ENCODE measurements around the gene PCSK4.
"Not testable (repeated sequence)": the region's sequence is repeated elsewhere in the genome, so short reads cannot be mapped to it uniquely, and the experiment has no call there.

DNA sequence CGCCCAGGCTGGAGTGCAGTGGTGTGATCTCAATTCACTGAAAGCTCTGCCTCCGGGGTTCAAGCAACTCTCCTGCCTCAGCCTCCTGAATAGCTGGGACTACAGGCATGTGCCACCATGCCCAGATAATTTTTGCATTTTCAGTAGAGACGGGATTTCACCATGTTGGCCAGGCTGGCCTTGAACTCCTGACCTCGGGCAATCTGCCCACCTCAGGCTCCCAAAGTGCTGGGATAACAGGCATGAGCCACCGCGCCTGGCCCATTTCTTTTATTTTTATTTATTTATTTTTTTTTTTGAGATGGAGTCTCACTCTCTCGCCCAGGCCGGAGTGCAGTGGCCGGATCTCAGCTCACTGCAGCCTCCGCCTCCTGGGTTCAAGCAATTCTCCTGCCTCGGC, 49.6 kb upstream of the PCSK4 start:
- TF ChIP-seq, protein P1, sequence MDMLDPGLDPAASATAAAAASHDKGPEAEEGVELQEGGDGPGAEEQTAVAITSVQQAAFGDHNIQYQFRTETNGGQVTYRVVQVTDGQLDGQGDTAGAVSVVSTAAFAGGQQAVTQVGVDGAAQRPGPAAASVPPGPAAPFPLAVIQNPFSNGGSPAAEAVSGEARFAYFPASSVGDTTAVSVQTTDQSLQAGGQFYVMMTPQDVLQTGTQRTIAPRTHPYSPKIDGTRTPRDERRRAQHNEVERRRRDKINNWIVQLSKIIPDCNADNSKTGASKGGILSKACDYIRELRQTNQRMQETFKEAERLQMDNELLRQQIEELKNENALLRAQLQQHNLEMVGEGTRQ (IDR thresholded peaks at IDR 0.05; ENCODE audit: low read depth, low read length), result not testable (repeated sequence)
- TF ChIP-seq, protein P1 (CRISPR knock-in tag; IDR thresholded peaks at IDR 0.05; ENCODE audit: borderline replicate concordance), result not testable (repeated sequence)
- TF ChIP-seq, protein P2, sequence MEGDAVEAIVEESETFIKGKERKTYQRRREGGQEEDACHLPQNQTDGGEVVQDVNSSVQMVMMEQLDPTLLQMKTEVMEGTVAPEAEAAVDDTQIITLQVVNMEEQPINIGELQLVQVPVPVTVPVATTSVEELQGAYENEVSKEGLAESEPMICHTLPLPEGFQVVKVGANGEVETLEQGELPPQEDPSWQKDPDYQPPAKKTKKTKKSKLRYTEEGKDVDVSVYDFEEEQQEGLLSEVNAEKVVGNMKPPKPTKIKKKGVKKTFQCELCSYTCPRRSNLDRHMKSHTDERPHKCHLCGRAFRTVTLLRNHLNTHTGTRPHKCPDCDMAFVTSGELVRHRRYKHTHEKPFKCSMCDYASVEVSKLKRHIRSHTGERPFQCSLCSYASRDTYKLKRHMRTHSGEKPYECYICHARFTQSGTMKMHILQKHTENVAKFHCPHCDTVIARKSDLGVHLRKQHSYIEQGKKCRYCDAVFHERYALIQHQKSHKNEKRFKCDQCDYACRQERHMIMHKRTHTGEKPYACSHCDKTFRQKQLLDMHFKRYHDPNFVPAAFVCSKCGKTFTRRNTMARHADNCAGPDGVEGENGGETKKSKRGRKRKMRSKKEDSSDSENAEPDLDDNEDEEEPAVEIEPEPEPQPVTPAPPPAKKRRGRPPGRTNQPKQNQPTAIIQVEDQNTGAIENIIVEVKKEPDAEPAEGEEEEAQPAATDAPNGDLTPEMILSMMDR (CRISPR knock-in tag; IDR thresholded peaks at IDR 0.05), result not testable (repeated sequence)

All from HepG2 (cell line).